ENCODE data around the gene UFM1. TPM values are rescaled to one million over a fixed set of nuclear protein-coding genes. Genes with fewer than 3 reads are reported as not detected.

The UFM1 gene
- total RNA-seq, 1 experiment from 2014 or later: 33.9 TPM

GRCh38 chr13:38391341-38391740 lies 41.7 kb downstream of the UFM1 start (continued):
- TF ChIP-seq ZBTB33 (IDR thresholded peaks at IDR 0.05; ENCODE audit: extremely low read depth, insufficient replicate concordance, low read length) (no peak), TCF7L2 (IDR thresholded peaks at IDR 0.05; ENCODE audit: borderline replicate concordance, extremely low read depth, insufficient read depth, insufficient read length) (no peak), FOSL1 (IDR thresholded peaks at IDR 0.05; ENCODE audit: low read depth) (no peak), YY1 (IDR thresholded peaks at IDR 0.05; ENCODE audit: extremely low read depth, insufficient replicate concordance, low read depth, low read length) (no peak), ZFX (IDR thresholded peaks at IDR 0.05) (no peak), RAD21 (IDR thresholded peaks at IDR 0.05; ENCODE audit: low read depth) (no peak), EZH2phosphoT487 (IDR thresholded peaks at IDR 0.05; ENCODE audit: borderline replicate concordance) (no peak), SP1 (IDR thresholded peaks at IDR 0.05; ENCODE audit: low read depth) (no peak), ELF1 (IDR thresholded peaks at IDR 0.05; ENCODE audit: borderline replicate concordance, low read depth) (no peak), EGR1 (IDR thresholded peaks at IDR 0.05; ENCODE audit: low read depth) (no peak), CEBPB (IDR thresholded peaks at IDR 0.05; ENCODE audit: low read depth) (no peak), ZNF274 (IDR thresholded peaks at IDR 0.05; ENCODE audit: low read depth, low read length) (no peak)

GRCh38 chr13:38394777-38395496 lies 45.3 kb downstream of the UFM1 start:
- Histone ChIP-seq H2AFZ (ENCODE audit: low read depth, low read length, poor library complexity, severe bottlenecking) (no peak overlapping the region), H3K27me3 (ENCODE audit: insufficient read depth, low read length) (no peaks in the 10 kb centered on the region), H3K9ac (ENCODE audit: low read length) (no peak overlapping the region), H3K79me2 (ENCODE audit: insufficient read depth, low read length) (no peaks in the 10 kb centered on the region), H3K27ac (ENCODE audit: low read depth, low read length) (no peak overlapping the region), H3K4me2 (ENCODE audit: low read length) (no peak overlapping the region), H3K9me3 (ENCODE audit: control insufficient read depth in 1 of 2, insufficient read depth in 1 of 2, low read depth in 1 of 2, low read length in 2 of 2) (no peaks in the 10 kb centered on the region), H3K4me1 (ENCODE audit: control insufficient read depth in 1 of 2, insufficient read depth in 2 of 2, low read length in 2 of 2) (no peaks in the 10 kb centered on the region), H3K9me2 (ENCODE audit: insufficient read depth) (no peaks in the 10 kb centered on the region), H3K36me3 (ENCODE audit: control insufficient read depth in 1 of 2, insufficient read depth in 2 of 2, low read length in 2 of 2) (no peaks in the 10 kb centered on the region), H3K4me3 (replicated peaks in 1 of 2; ENCODE audit: low read depth in 1 of 2, low read length in 2 of 2) (no peak overlapping the region), H4K20me1 (ENCODE audit: insufficient read depth) (no peaks in the 10 kb centered on the region)
- ChIA-PET POLR2A (no interaction called here), RAD21 (ENCODE audit: low non-redundant PET in 1 of 2, low total read pairs in 2 of 2, uncharacterized antibody in 2 of 2, unreplicated experiment in 2 of 2) (no interaction called here), CTCF (no interaction called here)
- no TSS peak for BruUV-seq (replicated peaks)
- intact Hi-C loops (cut with micrococcal nuclease): no loop called here
- TF ChIP-seq ZFX (IDR thresholded peaks at IDR 0.05) (no peak), SRF (IDR thresholded peaks at IDR 0.05; ENCODE audit: low read depth) (no peak)
- DNase-seq (ENCODE audit: low read depth, low spot score) (no peak), ATAC-seq (no peak)

Data from HCT116 (cell line).